Measurements from ENCODE around the gene ZNF524. TPM values are rescaled to one million over a fixed set of nuclear protein-coding genes. Genes with fewer than 3 reads are reported as not detected.

Gene ZNF524
- polyA plus RNA-seq, 3 donors: 6.5 to 11.1 (median 11.0) TPM

DNA sequence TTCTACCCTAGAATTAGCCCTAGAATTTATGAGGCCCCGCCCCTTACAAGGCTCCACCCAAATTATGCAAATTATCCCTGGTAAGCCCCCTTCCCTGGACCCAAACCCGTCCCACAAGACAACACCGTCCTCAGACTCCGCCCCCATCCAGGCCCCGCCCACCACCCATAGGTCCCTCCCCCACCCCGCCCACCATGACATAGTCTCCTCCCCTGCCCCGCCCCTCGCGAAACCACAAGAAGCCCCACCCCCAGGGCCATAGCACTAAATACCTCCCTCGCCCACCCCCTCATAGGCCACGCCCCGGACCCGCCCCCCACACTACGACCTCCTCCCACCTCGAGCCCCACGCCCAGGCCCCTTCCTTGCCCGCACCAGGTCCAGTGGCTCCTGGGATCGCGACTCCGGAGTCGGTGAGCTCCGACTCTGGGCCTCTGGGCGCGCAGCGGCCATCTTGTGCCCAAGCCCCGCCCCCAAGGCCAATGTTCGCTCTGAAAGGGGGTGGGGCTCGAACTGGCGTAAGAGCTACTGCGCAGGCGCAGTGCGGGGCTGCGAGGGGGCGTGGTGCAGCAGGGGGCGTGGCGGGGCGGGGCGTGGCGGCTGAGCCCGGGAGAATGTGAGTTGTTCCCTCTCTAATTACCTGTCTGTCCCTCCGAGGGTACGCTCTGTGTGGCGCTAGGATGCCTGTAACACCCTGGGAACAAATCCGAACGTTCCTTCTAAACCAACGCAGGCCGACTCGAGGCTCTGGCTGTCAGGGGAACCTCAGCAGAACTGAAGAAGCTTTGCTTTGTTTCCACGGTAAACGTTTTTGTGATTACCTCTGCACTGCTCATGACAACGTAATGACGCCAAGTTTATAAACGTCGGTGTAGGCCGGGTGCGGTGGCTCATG is 24.3 kb downstream of the ZNF524 start, which contains the start of gene ZNF784:
TSS of gene ZNF784 (minus strand) at position 458 of the 895 bp plus-strand sequence. CDS start at position 453, 5 bp downstream.
- peak in 8 of 11 donors; percentile 86 to 94 (median 92) for DNase-seq (ENCODE audit: extremely low read depth in 1 of 11, low read depth in 9 of 11, low spot score in 4 of 11)

DNA sequence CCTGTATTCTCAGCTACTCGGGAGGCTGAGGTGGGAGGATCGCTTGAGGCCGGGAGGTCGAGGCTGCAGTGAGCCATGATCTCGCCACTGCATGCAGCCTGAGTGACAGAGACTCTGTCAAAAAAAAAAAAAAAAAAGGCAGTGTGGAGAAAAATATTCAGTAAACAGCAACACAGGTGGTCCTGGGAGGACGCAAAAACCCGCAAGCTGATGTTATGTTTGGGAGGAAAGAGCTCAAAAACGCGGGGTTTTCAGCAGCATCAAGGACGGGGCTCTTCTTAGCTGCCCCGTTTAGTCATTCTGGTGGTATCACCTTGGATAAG is 24.9 kb downstream of the ZNF524 start:
- no peak for DNase-seq (ENCODE audit: extremely low read depth in 1 of 11, low read depth in 9 of 11, low spot score in 4 of 11)

GRCh38 chr19:55626350-55626749 is 26.3 kb downstream of the ZNF524 start:
- no peak for DNase-seq (ENCODE audit: extremely low read depth in 1 of 11, low read depth in 9 of 11, low spot score in 4 of 11)

DNA sequence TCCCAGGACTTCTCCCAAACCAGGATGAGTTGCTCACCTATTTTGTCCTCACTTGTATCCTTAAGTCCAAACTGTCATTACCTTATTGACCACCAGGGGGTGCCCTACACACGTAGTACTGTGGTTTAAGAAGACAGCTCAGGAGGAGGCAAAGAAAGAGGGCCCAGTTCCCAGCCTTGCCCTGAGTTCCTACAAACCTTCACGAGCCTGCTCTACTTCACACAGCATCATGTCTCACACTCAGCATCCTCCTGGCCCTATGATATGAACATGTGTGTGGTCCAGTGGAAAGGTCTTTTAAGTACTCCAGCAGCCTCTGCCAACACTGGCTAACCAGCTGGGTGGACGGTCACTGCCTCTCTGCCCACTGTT is 32.4 kb downstream of the ZNF524 start:
- peak in 9 of 11 donors; percentile 86 to 93 (median 89) for DNase-seq (ENCODE audit: extremely low read depth in 1 of 11, low read depth in 9 of 11, low spot score in 4 of 11)

- no peak for DNase-seq (ENCODE audit: extremely low read depth in 1 of 11, low read depth in 9 of 11, low spot score in 4 of 11)
These were observed 33.8 kb downstream of the ZNF524 start for GRCh38 chr19:55633861-55634260.

- no peak for DNase-seq (ENCODE audit: extremely low read depth in 1 of 11, low read depth in 9 of 11, low spot score in 4 of 11)
These were observed 35.2 kb downstream of the ZNF524 start for GRCh38 chr19:55635334-55635717.

GRCh38 chr19:55635856-55636440 is 35.9 kb downstream of the ZNF524 start:
- no peak for DNase-seq (ENCODE audit: extremely low read depth in 1 of 11, low read depth in 9 of 11, low spot score in 4 of 11)

DNA sequence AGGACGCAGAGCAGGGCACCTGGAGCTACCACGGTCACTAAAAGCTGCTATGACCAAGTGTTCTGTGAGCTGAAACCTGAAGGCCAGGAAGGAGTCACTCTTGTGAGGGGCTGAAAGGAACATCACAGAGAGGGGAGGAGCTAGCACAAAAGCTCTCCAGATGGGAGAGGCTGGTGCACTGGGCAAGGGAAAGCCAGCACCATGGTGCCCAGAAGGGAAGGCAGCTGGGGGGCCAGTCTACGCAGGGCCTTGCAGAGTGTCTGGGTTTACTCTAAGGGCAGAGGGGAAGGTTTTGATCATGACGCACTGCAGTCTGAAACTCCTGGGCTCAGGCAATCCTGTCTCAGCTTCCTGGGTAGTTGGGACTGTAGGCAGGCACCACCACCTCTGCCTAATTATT is 36.6 kb downstream of the ZNF524 start:
- DNase-seq (ENCODE audit: extremely low read depth in 1 of 11, low read depth in 9 of 11, low spot score in 4 of 11): no peak

GRCh38 chr19:55637534-55637933 is 37.4 kb downstream of the ZNF524 start:
- DNase-seq (ENCODE audit: extremely low read depth in 1 of 11, low read depth in 9 of 11, low spot score in 4 of 11): no peak

DNA sequence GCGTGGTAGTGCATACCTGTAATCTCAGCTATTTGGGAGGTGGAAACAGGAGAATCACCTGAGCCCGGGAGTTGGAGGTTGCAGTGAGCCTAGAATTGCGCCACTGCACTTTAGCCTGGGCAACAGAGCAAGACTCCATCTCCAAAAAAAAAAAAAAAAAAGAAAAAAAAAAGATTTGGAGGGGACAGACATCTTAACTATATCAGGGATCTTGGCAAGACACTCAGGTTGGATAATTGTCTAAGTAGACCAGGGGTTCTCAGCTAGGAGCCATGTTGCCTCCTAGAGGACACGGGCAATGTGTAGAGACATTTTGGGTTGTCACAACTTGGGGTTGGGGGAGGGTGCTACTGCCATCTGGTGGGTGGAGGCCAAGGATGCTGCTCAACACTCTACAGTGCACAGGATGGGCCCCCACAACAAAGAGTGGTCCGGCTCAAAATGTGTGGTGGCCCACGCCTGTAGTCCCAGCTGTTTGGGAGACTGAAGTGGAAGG is 38.8 kb downstream of the ZNF524 start:
- no peak for DNase-seq (ENCODE audit: extremely low read depth in 1 of 11, low read depth in 9 of 11, low spot score in 4 of 11)

DNA sequence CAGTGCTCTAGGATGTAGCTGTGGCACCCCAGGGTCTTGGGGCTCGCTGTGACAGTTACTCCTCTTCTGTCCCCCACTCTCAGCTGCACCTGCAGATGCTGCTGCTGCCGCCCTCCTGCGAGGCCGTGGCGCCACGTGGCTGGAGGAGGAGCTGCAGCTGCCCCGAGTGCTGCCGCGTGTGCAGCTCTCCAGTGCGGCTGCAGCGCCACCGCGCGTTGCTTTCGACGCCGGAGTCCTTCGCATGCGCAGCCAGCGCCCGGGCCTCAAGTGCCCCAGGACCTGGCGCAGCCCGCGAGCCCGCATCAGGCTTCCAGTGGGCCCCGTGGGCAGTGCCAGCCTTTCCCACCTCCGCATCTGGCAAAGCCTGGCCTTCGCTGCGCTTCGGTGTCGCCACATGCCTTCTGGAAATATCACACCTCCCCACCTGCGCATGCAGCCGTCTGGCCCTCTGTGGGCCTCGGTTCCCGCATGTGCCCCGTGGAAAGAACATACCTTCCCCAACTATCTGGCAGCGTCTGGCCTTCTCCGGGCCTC is 40.0 kb downstream of the ZNF524 start:
- peak in 3 of 11 donors; percentile 57 for DNase-seq (ENCODE audit: extremely low read depth in 1 of 11, low read depth in 9 of 11, low spot score in 4 of 11)

- DNase-seq (ENCODE audit: extremely low read depth in 1 of 11, low read depth in 9 of 11, low spot score in 4 of 11): peak in 6 of 11 donors; percentile 53 to 69 (median 62)
These were observed 40.7 kb downstream of the ZNF524 start, which contains the start of gene ZNF580 for GRCh38 chr19:55640577-55641425. ZNF580 (plus strand) TSS chr19:55641002; CDS start chr19:55642509, 1,507 bp downstream.

DNA sequence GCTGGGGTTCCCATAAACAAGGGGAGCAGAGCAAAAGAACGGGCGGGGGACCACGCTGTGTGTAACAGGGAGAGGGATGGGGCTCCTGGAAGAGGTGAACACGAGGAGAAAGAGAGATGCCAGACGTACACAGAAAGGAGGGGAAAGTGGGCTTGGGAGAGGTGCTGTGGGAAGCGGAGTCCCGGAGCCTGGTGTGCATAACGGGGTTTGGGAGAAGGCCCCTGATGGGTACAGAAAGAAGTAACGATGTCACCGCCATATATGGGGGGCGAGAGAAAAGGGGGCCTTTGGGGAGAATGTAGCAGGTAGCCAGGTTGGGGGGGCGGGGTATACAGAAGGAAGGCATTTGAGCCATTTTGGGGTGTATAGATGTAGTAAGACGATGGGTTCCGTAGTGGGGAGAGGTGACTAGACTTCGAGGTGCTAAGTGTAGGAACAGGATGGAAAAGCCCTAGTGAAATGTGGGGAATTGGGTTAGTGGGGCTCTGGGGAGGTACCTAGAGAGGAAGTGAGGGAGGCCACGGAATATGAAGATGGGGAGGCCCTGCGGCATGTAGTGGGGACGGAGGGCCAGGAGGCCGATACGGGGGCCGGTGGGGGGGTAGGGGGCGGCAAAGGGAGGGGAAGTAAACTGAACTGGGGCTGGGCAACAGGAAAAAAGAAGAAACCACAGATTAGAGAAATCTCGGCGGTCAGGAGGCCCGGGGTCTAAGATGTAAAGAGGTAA is 41.5 kb downstream of the ZNF524 start:
- no peak for DNase-seq (ENCODE audit: extremely low read depth in 1 of 11, low read depth in 9 of 11, low spot score in 4 of 11)

DNA sequence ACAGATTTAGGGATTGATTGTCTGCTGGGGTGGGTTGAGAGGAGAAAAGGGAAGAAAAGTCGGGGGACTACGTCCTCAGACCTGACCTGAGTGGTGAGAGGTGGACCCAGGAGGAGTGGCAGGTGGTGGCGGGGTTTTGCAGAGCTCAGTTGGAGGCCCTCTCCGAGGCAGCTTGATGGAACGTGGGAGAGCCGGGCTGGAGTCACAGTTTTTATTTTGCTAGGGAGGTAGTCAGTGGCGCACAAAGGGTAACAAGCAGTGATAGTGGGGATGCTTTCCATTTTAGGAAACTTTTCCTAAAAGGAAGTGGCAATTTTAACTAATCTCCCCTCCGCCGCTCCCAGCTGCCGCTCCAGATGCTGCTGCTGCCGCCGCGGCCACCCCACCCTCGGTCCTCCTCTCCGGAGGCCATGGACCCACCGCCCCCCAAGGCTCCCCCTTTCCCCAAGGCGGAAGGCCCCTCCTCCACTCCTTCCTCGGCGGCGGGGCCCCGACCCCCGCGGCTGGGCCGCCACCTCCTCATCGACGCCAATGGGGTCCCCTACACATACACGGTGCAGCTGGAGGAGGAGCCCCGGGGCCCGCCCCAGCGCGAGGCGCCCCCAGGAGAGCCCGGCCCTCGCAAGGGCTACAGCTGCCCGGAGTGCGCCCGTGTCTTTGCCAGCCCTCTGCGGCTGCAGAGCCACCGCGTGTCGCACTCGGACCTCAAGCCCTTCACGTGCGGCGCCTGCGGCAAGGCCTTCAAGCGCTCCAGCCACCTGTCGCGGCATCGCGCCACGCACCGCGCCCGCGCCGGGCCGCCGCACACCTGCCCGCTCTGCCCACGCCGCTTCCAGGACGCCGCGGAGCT is 42.3 kb downstream of the ZNF524 start:
- DNase-seq (ENCODE audit: extremely low read depth in 1 of 11, low read depth in 9 of 11, low spot score in 4 of 11): no peak

DNA sequence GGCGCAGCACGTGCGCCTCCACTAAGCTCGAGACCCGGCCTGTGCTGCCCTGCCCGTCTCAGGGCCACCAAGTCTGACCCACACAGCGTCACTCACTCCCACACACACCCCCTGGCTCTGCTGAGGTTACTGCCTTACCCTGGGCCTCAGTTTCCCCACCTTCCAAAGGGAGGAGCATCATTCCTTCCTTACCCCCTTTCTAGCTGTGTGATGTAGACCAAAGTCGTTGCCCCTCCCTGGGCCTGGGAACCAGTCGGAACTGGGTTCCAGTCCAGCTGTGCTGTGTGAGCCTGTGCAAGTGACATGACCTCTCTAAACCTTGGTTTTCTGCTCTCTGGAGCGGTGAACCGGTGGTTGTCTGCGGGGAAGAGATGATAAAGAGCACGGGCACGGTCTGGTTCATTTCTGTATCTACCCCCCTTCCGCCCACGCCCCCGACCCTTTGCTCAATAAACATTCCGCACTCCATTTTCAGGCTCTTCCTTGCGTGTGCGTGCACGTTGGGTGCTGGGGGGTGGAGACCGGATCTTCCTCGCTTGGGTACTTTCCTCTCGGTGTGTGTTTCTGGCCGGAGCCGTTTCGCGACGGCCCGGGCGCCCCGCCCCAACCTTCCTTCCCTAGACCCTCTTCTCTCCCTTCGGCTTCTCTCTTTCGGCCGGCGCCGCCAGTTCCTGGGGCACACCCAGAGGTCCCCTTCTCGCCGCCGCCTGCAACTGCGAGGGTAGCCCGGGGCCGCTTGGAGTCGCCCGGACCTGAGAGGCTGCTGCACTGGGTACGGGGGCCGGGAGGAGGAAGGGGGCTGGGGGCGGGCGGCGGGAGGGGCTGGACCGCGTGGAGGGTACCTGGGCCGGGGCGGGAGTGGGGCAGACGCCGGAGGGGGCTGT is 43.2 kb downstream of the ZNF524 start, which contains the start of gene ZNF581:
TSS of gene ZNF581 (plus strand) at position 647 of the 884 bp plus-strand sequence. CDS start 923 bp downstream, outside the sequence.
- peak in 3 of 11 donors; percentile 54 to 65 (median 62) for DNase-seq (ENCODE audit: extremely low read depth in 1 of 11, low read depth in 9 of 11, low spot score in 4 of 11)

DNA sequence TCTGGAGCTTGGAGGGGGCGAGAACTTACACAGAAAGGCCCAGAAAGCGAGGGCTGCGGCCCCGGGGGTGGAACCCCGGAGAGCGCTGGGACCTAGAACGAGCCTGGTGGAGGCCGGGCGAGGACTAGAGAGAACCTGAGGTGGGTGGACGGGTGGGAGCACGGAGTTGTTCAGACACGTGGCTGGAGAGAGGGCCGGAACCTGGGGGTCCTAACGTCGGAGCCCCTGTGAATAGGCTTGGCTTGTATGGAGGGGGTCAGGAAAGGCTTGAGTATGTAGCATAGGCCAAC is 43.7 kb downstream of the ZNF524 start:
- no peak for DNase-seq (ENCODE audit: extremely low read depth in 1 of 11, low read depth in 9 of 11, low spot score in 4 of 11)

All from renal cortex interstitium (tissue), 11 donors.